PC-9 (cell line): ENCODE measurements around the gene LNX1.

ENCODE experiments used
- CTCF ChIP-seq: fragments of 200-600 bp; sonication (generic); conservative IDR thresholded peaks from 2 replicates; pipeline ENCODE4 v1.6.1; 2017; ENCODE audit warnings: mixed run types, antibody characterized with exemption, mild to moderate bottlenecking, moderate library complexity
- EZH2 ChIP-seq: fragments of 200-600 bp; sonication (generic); IDR thresholded peaks from 2 replicates; pipeline ENCODE4 v1.8.0; 2017; ENCODE audit warnings: antibody characterized with exemption, low read depth

GRCh38 chr4:53456178-53456577 is 135.1 kb downstream of the LNX1 start:
- TF ChIP-seq CTCF (no peak), EZH2 (no peak)
